Keratinocyte (primary cell): ENCODE data around the gene DAPK1.

ENCODE experiments used
- CTCF ChIP-seq, 3 experiments: IDR thresholded peaks in 1 of 3; conservative IDR thresholded peaks in 1 of 3; optimal IDR thresholded peaks in 1 of 3; 2 replicates in 2 of 3; 3 replicates in 1 of 3; pipeline versions ENCODE3 to v1.5.1; 2011; ENCODE audit warnings: low read length in 3 of 3, mild to moderate bottlenecking in 3 of 3, moderate library complexity in 2 of 3, control low read depth in 1 of 3, inconsistent platforms in 1 of 3; ENCODE audit not compliant: insufficient read depth in 2 of 3; ENCODE audit errors: extremely low read depth in 1 of 3
- EZH2 ChIP-seq: IDR thresholded peaks from one replicate; pipeline ENCODE4 v1.6.1; 2012; ENCODE audit warnings: inconsistent platforms, mild to moderate bottlenecking, low read length, moderate library complexity

- TF ChIP-seq CTCF (optimal IDR thresholded peaks at IDR 0.05 in 1 of 3, IDR thresholded peaks at IDR 0.05 in 1 of 3, conservative IDR thresholded peaks at IDR 0.05 in 1 of 3; ENCODE audit: extremely low read depth in 1 of 3, insufficient read depth in 2 of 3, low read length in 3 of 3) (no peak), EZH2 (no peak)
Observed at GRCh38 chr9:87503430-87503829, 5.8 kb downstream of the DAPK1 start.
